Stomach (tissue), 9 donors: ENCODE data around the gene ZNF32. TPM values are rescaled to one million over a fixed set of nuclear protein-coding genes. Genes with fewer than 3 reads are reported as not detected.

Source experiments
- DNase-seq, 2 donors: peaks; one replicate each; pipeline versions ENCODE4 v3.0.0 to v3.0.0-alpha.2; 2013 to 2019
- H3K27ac ChIP-seq, 5 donors: fragments of 200-600 bp in 4 of 5; sonication (generic) in 4 of 5; one replicate each; pipeline ENCODE4 v1.5.1; 2013 to 2019; ENCODE audit warnings: mild to moderate bottlenecking in 1 of 5, moderate library complexity in 1 of 5
- H3K27me3 ChIP-seq, 3 donors: fragments of 200-600 bp; sonication (generic); one replicate each; pipeline ENCODE4 v1.5.1; 2017 to 2019; ENCODE audit warnings: mixed run types in 1 of 3
- H3K36me3 ChIP-seq, 4 donors: fragments of 200-600 bp; sonication (generic); 1 replicate in 3 of 4; 2 replicates in 1 of 4; pipeline ENCODE4 v1.5.1; 2016 to 2019
- H3K4me1 ChIP-seq, 4 donors: fragments of 200-600 bp; sonication (generic); one replicate each; pipeline ENCODE4 v1.5.1; 2016 to 2019
- H3K4me3 ChIP-seq, 4 donors: fragments of 200-600 bp; sonication (generic) in 3 of 4; one replicate each; pipeline ENCODE4 v1.5.1; 2016 to 2019; ENCODE audit warnings: mild to moderate bottlenecking in 1 of 4
- H3K9me3 ChIP-seq, 4 donors: fragments of 200-600 bp; sonication (generic); one replicate each; pipeline ENCODE4 v1.5.1; 2016 to 2019
- CTCF ChIP-seq, 7 experiments: fragments of 450-650 bp in 4 of 7; fragments of 200-600 bp in 3 of 7; sonication (generic) in 3 of 7; IDR thresholded peaks; one replicate each; pipeline ENCODE4 v1.5.1; 2016 to 2019; ENCODE audit warnings: antibody characterized with exemption in 7 of 7, control low read depth in 2 of 7, mild to moderate bottlenecking in 1 of 7
- EP300 ChIP-seq: sonication (generic); formaldehyde crosslinking; IDR thresholded peaks from one replicate; pipeline ENCODE4 v1.6.1; 2017; ENCODE audit warnings: antibody characterized with exemption
- POLR2A ChIP-seq, 4 donors: fragments of 450-650 bp; IDR thresholded peaks; one replicate each; pipeline ENCODE4 v1.6.1; 2016; ENCODE audit warnings: antibody characterized with exemption in 4 of 4, control low read depth in 2 of 4, mild to moderate bottlenecking in 1 of 4, moderate library complexity in 1 of 4
- POLR2AphosphoS5 ChIP-seq, 3 donors: sonication (generic); formaldehyde crosslinking; IDR thresholded peaks; one replicate each; pipeline ENCODE4 v1.6.1; 2016; ENCODE audit warnings: antibody characterized with exemption in 3 of 3
- WGBS, 5 donors: extraction: QIAGEN DNeasy Blood & Tissue Kit in 3 of 5; methylation state at CpG; one replicate each; pipeline versions ENCODE4 v1.1.5 to v1.1.7; 2013 to 2018; 5-methylcytosine and 5-hydroxymethylcytosine counted together
- intact Hi-C: fragments of 100-400 bp; cut with DNase I; formaldehyde crosslinking; loops from one replicate; pipeline ENCODE4 v1.15.1; 2023; ENCODE audit warnings: low total_unique reads
- polyA plus RNA-seq, 3 donors: library from polyadenylated mRNA; stranded (reverse); fragments of 200-250 nt; gene quantifications; one replicate each; pipeline ENCODE4 v1.2.3, GENCODE V29; 2013
- total RNA-seq, 5 donors: library from RNA; depleted of rRNA; stranded (reverse); fragments of >200 nt; gene quantifications; one replicate each; pipeline versions ENCODE4 v1.1.0 to v1.2.3, GENCODE V29; 2014 to 2016
- donor health status: healthy with polysubstance abuse.
- donor health status: Bipolar disorder and iron deficiency.
- donor health status: healthy.

The ZNF32 gene
- total and polyA plus RNA-seq, 8 donors = 8.7 to 75.9 (median 51.2) TPM

- Histone ChIP-seq H3K36me3 (no peaks in the 10 kb centered on the region), H3K4me3 (no peak overlapping the region), H3K27me3 (no peaks in the 10 kb centered on the region), H3K27ac (no peak overlapping the region), H3K4me1 (peaks cover 9 to 20% (median 13%) of the 10 kb centered on the region in 4 donors), H3K9me3 (no peaks in the 10 kb centered on the region)
- TF ChIP-seq CTCF (IDR thresholded peaks at IDR 0.05) (no peak), POLR2A (IDR thresholded peaks at IDR 0.05) (no peak), EP300 (no peak), POLR2AphosphoS5 (IDR thresholded peaks at IDR 0.05) (no peak)
- intact Hi-C loops = loop anchor here (5.0 kb wide), 1 partner anchor 702 kb away; the partner anchor contains the start of gene CXCL12
- 64 to 83% (median 68%) methylated on average over 8 of the region's 8 CpGs for WGBS, 5 donors
- DNase-seq = peak in 1 of 2 donors; percentile 45
These were observed 37.1 kb upstream of the ZNF32 start for GRCh38 chr10:43685744-43686143.

DNA sequence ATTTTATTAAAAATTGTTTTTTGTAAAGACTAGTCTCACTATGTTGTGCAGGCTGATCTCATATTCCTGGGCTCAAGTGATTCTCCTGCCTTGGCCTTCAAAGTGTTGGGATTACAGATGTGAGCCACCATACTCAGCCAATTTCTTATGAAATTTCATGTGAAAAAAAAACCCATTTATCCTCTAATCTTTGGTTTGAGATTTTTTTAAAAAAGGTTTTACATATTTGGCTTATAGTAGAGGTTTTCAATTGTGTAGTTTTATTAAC lies 35.5 kb upstream of the ZNF32 start:
- TF ChIP-seq POLR2A (IDR thresholded peaks at IDR 0.05) (no peak), EP300 (no peak), CTCF (IDR thresholded peaks at IDR 0.05) (no peak), POLR2AphosphoS5 (IDR thresholded peaks at IDR 0.05) (no peak)
- Histone ChIP-seq H3K36me3 (no peaks in the 10 kb centered on the region), H3K9me3 (no peaks in the 10 kb centered on the region), H3K4me1 (peaks cover 2 to 18% (median 8%) of the 10 kb centered on the region in 4 donors), H3K27ac (no peak overlapping the region), H3K4me3 (no peak overlapping the region), H3K27me3 (no peaks in the 10 kb centered on the region)
- no peak for DNase-seq
- intact Hi-C loops = no loop called here

GRCh38 chr10:43683451-43684291 lies 35.0 kb upstream of the ZNF32 start:
- intact Hi-C loops = no loop called here
- H3K9me3 ChIP-seq = no peaks in the 10 kb centered on the region
- no peak overlapping the region for H3K27ac ChIP-seq
- TF ChIP-seq EP300 = no peak
- peak in 5 of 7 experiments; percentile 3 to 29 (median 11) for TF ChIP-seq CTCF (IDR thresholded peaks at IDR 0.05)
- no peaks in the 10 kb centered on the region for H3K27me3 ChIP-seq
- no peaks in the 10 kb centered on the region for H3K36me3 ChIP-seq
- peaks cover 0 to 20% (median 6%) of the 10 kb centered on the region in 4 donors for H3K4me1 ChIP-seq
- 35 to 46% (median 43%) methylated on average over 10 of the region's 10 CpGs for WGBS, 5 donors
- DNase-seq = peak in 1 of 2 donors; percentile 48
- H3K4me3 ChIP-seq = no peak overlapping the region

GRCh38 chr10:43682956-43683355 lies 34.3 kb upstream of the ZNF32 start:
- no peaks in the 10 kb centered on the region for H3K27me3 ChIP-seq
- 83 to 91% (median 87%) methylated on average over 2 of the region's 2 CpGs for WGBS, 5 donors
- no peak for DNase-seq
- no peaks in the 10 kb centered on the region for H3K9me3 ChIP-seq
- H3K27ac ChIP-seq = no peak overlapping the region
- H3K4me3 ChIP-seq = no peak overlapping the region
- TF ChIP-seq POLR2A (IDR thresholded peaks at IDR 0.05) (no peak), EP300 (no peak), POLR2AphosphoS5 (IDR thresholded peaks at IDR 0.05) (no peak), CTCF (IDR thresholded peaks at IDR 0.05) (no peak)
- intact Hi-C loops = no loop called here
- no peaks in the 10 kb centered on the region for H3K36me3 ChIP-seq
- H3K4me1 ChIP-seq = peaks cover 0 to 25% (median 6%) of the 10 kb centered on the region in 4 donors
